Gastroesophageal sphincter (tissue), 3 donors: ENCODE results near the gene GCK.

Experiments used
- EP300 ChIP-seq: sonication (generic); formaldehyde crosslinking; IDR thresholded peaks from one replicate; pipeline ENCODE4 v1.6.1; 2017; ENCODE audit warnings: antibody characterized with exemption, mild to moderate bottlenecking
- POLR2A ChIP-seq, 2 donors: fragments of 450-650 bp; IDR thresholded peaks; one replicate each; pipeline ENCODE4 v1.6.1; 2017; ENCODE audit warnings: antibody characterized with exemption in 2 of 2, mild to moderate bottlenecking in 2 of 2, moderate library complexity in 1 of 2
- POLR2AphosphoS5 ChIP-seq: sonication (generic); formaldehyde crosslinking; IDR thresholded peaks from one replicate; pipeline ENCODE4 v1.6.1; 2017; ENCODE audit warnings: antibody characterized with exemption
- TF ChIP-seq, protein P1 (sequence below), 4 experiments: fragments of 200-600 bp in 2 of 4; fragments of 450-650 bp in 2 of 4; sonication (generic) in 1 of 4; IDR thresholded peaks; one replicate each; pipeline ENCODE4 v1.5.1; 2017 to 2019; ENCODE audit warnings: antibody characterized with exemption in 4 of 4, mild to moderate bottlenecking in 2 of 4, moderate library complexity in 2 of 4

DNA sequence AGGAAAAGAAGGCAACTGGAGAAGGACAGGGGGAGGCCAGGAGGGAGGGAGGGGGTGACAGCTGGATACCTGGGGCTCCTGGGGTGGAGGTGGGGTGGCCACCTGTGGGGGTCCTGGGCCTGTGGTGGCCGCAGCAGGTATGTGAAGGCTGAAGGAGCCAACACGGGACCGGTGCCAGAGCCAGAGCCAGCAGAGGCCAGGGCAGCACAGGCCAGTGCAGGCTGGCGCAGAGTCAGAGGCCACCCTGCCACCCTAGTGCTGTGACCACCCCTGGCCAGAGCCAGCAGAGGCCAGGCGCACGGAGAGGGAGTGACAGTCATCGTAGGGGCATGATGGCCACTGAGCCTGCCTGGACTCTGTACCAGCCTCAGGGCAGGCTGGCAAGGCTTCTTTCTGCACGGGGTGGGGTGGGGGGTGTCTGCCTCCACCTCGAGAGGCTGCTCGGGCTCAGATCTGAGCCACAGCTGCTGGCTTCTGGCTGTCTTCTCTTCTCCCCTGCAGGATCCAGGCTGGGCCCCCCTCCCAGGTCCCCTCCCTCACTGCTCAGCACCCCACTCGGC is 40.4 kb upstream of the GCK start:
- TF ChIP-seq, protein P1, sequence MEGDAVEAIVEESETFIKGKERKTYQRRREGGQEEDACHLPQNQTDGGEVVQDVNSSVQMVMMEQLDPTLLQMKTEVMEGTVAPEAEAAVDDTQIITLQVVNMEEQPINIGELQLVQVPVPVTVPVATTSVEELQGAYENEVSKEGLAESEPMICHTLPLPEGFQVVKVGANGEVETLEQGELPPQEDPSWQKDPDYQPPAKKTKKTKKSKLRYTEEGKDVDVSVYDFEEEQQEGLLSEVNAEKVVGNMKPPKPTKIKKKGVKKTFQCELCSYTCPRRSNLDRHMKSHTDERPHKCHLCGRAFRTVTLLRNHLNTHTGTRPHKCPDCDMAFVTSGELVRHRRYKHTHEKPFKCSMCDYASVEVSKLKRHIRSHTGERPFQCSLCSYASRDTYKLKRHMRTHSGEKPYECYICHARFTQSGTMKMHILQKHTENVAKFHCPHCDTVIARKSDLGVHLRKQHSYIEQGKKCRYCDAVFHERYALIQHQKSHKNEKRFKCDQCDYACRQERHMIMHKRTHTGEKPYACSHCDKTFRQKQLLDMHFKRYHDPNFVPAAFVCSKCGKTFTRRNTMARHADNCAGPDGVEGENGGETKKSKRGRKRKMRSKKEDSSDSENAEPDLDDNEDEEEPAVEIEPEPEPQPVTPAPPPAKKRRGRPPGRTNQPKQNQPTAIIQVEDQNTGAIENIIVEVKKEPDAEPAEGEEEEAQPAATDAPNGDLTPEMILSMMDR (IDR thresholded peaks at IDR 0.05): no peak
- no peak for TF ChIP-seq POLR2A (IDR thresholded peaks at IDR 0.05)
- TF ChIP-seq POLR2AphosphoS5: no peak
- no peak for TF ChIP-seq EP300
